ENCODE data around the gene UCKL1. TPM values are rescaled to one million over a fixed set of nuclear protein-coding genes. Genes with fewer than 3 reads are reported as not detected.
"Not testable (repeated sequence)": the region's sequence is repeated elsewhere in the genome, so short reads cannot be mapped to it uniquely, and the experiment has no call there.

UCKL1 gene
- total RNA-seq, 1 donor from 2014 or later, result 33.4 TPM

DNA sequence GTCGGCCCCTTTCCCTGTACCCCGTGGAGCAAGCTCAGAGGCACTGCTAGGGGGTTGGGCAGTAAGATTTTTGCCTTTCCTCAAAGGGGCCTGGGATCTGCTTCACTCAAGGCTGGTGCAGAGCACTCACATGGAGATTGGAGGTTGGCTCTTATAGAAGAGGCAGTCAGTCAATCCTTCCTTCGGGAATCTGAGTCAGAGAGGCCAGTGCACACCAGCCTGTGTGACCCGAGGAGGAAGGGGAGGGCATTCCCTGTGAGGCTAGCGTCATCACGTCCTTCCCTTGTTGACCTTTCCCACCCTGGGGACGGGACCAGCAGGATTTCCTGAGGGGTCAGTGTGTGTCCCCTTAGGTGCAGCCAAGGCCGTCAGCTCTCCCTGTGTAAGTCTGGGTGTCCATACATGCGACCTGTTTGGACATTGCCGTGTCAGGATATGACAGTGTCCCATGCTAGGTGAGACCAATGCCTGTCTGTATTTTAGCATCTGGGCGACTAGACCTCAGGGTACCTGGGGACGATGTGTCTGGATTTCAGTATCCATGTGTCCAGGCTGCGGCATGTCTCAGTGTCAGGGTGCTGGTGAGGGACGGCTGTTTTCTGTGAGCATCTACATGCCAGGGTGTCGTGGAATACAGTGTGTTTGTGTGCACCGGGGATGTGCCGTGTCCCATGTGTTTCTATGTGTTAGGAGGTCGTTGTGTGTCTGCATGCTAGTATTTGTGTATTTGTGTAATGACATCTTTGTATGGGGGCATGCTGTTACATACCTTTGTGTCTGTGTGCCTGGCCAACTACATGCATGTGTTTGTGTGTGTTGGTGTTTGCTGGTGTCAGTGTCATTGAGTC is 16.3 kb upstream of the UCKL1 start:
- DNase-seq (ENCODE audit: low read depth), result no peak
- no peaks in the 10 kb centered on the region for H3K27me3 Mint-ChIP-seq (ENCODE audit: low read depth, unreplicated experiment)

GRCh38 chr20:63971960-63972311 is 15.7 kb upstream of the UCKL1 start:
- H2AFZ ChIP-seq (ENCODE audit: low read depth, low read length); FAIRE-seq; H4K20me1 ChIP-seq (ENCODE audit: insufficient read depth, low read length); H3K4me1 Mint-ChIP-seq (ENCODE audit: low read depth, unreplicated experiment); DNase-seq (ENCODE audit: low read depth); H3K9me3 Mint-ChIP-seq (ENCODE audit: unreplicated experiment); H3K27ac ChIP-seq (ENCODE audit: low read depth, low read length); H3K4me2 ChIP-seq (ENCODE audit: low read length); H3K27ac Mint-ChIP-seq (ENCODE audit: unreplicated experiment); H3K36me3 ChIP-seq (ENCODE audit: insufficient read depth, low read length); H3K27me3 Mint-ChIP-seq (ENCODE audit: low read depth, unreplicated experiment); H3K27me3 ChIP-seq (ENCODE audit: insufficient read depth, low read length); H3K36me3 Mint-ChIP-seq (ENCODE audit: low read depth, unreplicated experiment); H3K9ac ChIP-seq (ENCODE audit: low read length); H3K4me3 ChIP-seq (ENCODE audit: insufficient read depth, low read depth, low read length): not testable (repeated sequence)
- Histone ChIP-seq H3K4me1 (ENCODE audit: insufficient read depth, low read length) (peaks cover 21% of the 10 kb centered on the region), H3K9me3 (ENCODE audit: insufficient read depth, low read depth, low read length) (peaks cover 14% of the 10 kb centered on the region), H3K79me2 (ENCODE audit: insufficient read depth, low read length) (peaks cover 23% of the 10 kb centered on the region)
- peak overlapping the region; percentile 57 for H3K4me3 Mint-ChIP-seq (ENCODE audit: unreplicated experiment)

More for the DNA sequence above, 16.3 kb upstream of the UCKL1 start:
- Histone ChIP-seq H2AFZ (ENCODE audit: low read depth, low read length) (no peak overlapping the region), H4K20me1 (ENCODE audit: insufficient read depth, low read length) (peaks cover 3% of the 10 kb centered on the region), H3K9ac (ENCODE audit: low read length) (no peak overlapping the region), H3K4me2 (ENCODE audit: low read length) (no peak overlapping the region), H3K4me1 (ENCODE audit: insufficient read depth, low read length) (peaks cover 24% of the 10 kb centered on the region), H3K4me3 (ENCODE audit: insufficient read depth, low read depth, low read length) (no peak overlapping the region), H3K36me3 (ENCODE audit: insufficient read depth, low read length) (peaks cover 2% of the 10 kb centered on the region), H3K27ac (ENCODE audit: low read depth, low read length) (no peak overlapping the region), H3K9me3 (ENCODE audit: insufficient read depth, low read depth, low read length) (peaks cover 8% of the 10 kb centered on the region), H3K79me2 (ENCODE audit: insufficient read depth, low read length) (peaks cover 17% of the 10 kb centered on the region), H3K27me3 (ENCODE audit: insufficient read depth, low read length) (no peaks in the 10 kb centered on the region)
- H3K4me3 Mint-ChIP-seq (ENCODE audit: unreplicated experiment), result peak overlapping the region; percentile 57
- TF ChIP-seq, protein P1, sequence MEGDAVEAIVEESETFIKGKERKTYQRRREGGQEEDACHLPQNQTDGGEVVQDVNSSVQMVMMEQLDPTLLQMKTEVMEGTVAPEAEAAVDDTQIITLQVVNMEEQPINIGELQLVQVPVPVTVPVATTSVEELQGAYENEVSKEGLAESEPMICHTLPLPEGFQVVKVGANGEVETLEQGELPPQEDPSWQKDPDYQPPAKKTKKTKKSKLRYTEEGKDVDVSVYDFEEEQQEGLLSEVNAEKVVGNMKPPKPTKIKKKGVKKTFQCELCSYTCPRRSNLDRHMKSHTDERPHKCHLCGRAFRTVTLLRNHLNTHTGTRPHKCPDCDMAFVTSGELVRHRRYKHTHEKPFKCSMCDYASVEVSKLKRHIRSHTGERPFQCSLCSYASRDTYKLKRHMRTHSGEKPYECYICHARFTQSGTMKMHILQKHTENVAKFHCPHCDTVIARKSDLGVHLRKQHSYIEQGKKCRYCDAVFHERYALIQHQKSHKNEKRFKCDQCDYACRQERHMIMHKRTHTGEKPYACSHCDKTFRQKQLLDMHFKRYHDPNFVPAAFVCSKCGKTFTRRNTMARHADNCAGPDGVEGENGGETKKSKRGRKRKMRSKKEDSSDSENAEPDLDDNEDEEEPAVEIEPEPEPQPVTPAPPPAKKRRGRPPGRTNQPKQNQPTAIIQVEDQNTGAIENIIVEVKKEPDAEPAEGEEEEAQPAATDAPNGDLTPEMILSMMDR (IDR thresholded peaks at IDR 0.05; ENCODE audit: insufficient read depth, low read depth, low read length), result no peak
- TF ChIP-seq EZH2 (IDR thresholded peaks at IDR 0.05; ENCODE audit: insufficient read depth, low read length), result no peak
- H3K36me3 Mint-ChIP-seq (ENCODE audit: low read depth, unreplicated experiment), result peaks cover 2% of the 10 kb centered on the region
- no peaks in the 10 kb centered on the region for H3K9me3 Mint-ChIP-seq (ENCODE audit: unreplicated experiment)
- no peak for FAIRE-seq
- H3K4me1 Mint-ChIP-seq (ENCODE audit: low read depth, unreplicated experiment), result peaks cover 10% of the 10 kb centered on the region
- no peak overlapping the region for H3K27ac Mint-ChIP-seq (ENCODE audit: unreplicated experiment)

DNA sequence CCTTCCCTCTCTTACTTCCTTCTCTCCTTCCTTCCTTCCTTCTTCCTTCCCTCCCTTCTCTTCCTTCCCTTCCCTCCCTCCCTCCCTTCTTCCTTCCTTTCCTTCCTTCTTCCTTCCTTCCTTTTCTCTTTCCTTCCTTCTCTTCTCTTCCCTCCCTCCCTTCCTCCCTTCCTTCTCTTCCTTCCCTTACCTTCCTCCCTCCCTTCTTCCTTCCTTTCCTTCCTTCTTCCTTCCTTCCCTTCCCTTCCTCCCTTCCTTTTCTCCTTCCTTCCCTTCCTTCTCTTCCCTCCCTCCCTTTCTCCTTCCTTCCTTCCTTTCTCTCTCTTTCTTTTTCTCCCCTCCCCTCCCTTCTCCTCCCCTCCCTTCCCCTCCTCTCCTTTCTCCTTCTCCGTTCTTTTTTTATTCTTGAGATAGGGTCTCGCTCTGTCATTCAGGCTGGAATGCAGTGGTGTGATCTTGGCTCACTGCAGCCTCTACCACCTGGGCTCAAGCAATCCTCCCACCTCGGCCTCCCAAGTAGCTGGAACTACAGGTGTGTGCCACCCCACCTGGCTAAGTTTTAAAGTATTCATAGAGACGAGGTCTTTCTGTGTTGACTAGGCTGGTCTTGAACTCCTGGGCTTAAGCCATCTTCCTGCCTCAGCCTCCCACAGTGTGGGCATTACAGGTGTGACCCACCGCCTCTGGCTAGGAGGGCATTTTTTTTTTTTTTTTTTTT is 14.7 kb upstream of the UCKL1 start:
- Mint-ChIP-seq H3K4me1 (ENCODE audit: low read depth, unreplicated experiment) (peaks cover 5% of the 10 kb centered on the region), H3K36me3 (ENCODE audit: low read depth, unreplicated experiment) (peaks cover 2% of the 10 kb centered on the region), H3K27ac (ENCODE audit: unreplicated experiment) (no peak overlapping the region), H3K27me3 (ENCODE audit: low read depth, unreplicated experiment) (no peaks in the 10 kb centered on the region), H3K4me3 (ENCODE audit: unreplicated experiment) (peak overlapping the region; percentile 65), H3K9me3 (ENCODE audit: unreplicated experiment) (no peaks in the 10 kb centered on the region)
- Histone ChIP-seq H3K79me2 (ENCODE audit: insufficient read depth, low read length) (peaks cover 24% of the 10 kb centered on the region), H4K20me1 (ENCODE audit: insufficient read depth, low read length) (no peaks in the 10 kb centered on the region), H3K4me2 (ENCODE audit: low read length) (peak overlapping the region; percentile 87), H3K4me3 (ENCODE audit: insufficient read depth, low read depth, low read length) (no peak overlapping the region), H3K27me3 (ENCODE audit: insufficient read depth, low read length) (no peaks in the 10 kb centered on the region), H3K4me1 (ENCODE audit: insufficient read depth, low read length) (peaks cover 21% of the 10 kb centered on the region), H3K36me3 (ENCODE audit: insufficient read depth, low read length) (peaks cover 2% of the 10 kb centered on the region), H3K9me3 (ENCODE audit: insufficient read depth, low read depth, low read length) (peaks cover 24% of the 10 kb centered on the region), H3K9ac (ENCODE audit: low read length) (no peak overlapping the region), H3K27ac (ENCODE audit: low read depth, low read length) (no peak overlapping the region), H2AFZ (ENCODE audit: low read depth, low read length) (no peak overlapping the region)
- TF ChIP-seq EZH2 (IDR thresholded peaks at IDR 0.05; ENCODE audit: insufficient read depth, low read length), result no peak
- TF ChIP-seq, protein P1 (IDR thresholded peaks at IDR 0.05; ENCODE audit: insufficient read depth, low read depth, low read length), result no peak
- DNase-seq (ENCODE audit: low read depth) (no peak), FAIRE-seq (no peak)

All from astrocyte (in vitro differentiated cells and primary cell).